ENCODE results near the gene NMNAT2. TPM values are rescaled to one million over a fixed set of nuclear protein-coding genes. Genes with fewer than 3 reads are reported as not detected.
"Not testable (repeated sequence)": the region's sequence is repeated elsewhere in the genome, so short reads cannot be mapped to it uniquely, and the experiment has no call there.

Gene NMNAT2
- total RNA-seq, 1 donor from 2014 or later: not detected

DNA sequence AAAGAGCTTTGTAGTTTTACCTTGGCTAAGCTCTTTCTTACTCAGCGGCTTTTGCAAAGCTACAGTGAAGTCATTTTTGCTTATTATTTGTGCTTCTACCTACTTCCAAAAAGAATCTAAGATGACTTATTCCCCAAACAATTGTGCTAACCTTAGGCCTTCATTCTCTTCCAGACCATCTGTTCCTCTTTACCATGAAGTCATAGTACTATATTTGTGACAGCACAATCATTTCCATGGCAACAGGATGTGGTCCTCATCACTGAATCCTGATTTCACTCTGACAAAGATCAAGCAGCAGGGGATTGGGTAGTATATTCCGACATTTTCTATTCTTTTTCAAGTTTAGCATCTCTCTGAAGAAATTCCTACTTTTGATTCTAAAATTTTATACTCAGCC lies 24.8 kb upstream of the NMNAT2 start:
- H3K27ac Mint-ChIP-seq: no peak overlapping the region
- DNase-seq (ENCODE audit: low spot score): no peak
- no peak overlapping the region for H3K4me3 Mint-ChIP-seq (ENCODE audit: low read depth)
- no peaks in the 10 kb centered on the region for H3K9me3 Mint-ChIP-seq
- no peaks in the 10 kb centered on the region for H3K36me3 Mint-ChIP-seq (ENCODE audit: low read depth)
- no peaks in the 10 kb centered on the region for H3K4me1 Mint-ChIP-seq (ENCODE audit: low read depth)
- H3K27me3 Mint-ChIP-seq (ENCODE audit: low read depth): peaks cover 20% of the 10 kb centered on the region
- intact Hi-C loops (cut with micrococcal nuclease): no loop called here

DNA sequence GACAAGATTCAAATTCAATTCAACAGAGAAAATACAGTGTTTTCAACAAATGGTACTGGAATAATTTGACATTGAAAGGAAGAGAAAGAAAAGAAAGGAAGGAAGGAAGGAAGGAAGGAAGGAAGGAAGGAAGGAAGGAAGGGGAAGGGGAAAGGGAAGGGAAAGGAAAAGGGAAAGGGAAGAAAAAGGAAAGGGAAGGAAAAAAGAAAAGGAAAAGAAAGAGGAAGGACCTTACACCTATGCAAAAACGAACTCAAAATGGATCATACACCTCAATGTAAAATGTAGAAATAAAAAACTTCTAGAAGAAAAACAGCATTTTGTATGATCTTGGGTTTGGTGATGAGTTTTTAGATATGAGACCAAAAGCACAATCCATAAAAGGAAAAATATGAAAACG lies 19.9 kb upstream of the NMNAT2 start:
- H3K36me3 Mint-ChIP-seq (ENCODE audit: low read depth): no peaks in the 10 kb centered on the region
- no peaks in the 10 kb centered on the region for H3K4me1 Mint-ChIP-seq (ENCODE audit: low read depth)
- DNase-seq (ENCODE audit: low spot score): no peak
- intact Hi-C loops (cut with micrococcal nuclease): no loop called here
- no peak overlapping the region for H3K4me3 Mint-ChIP-seq (ENCODE audit: low read depth)
- H3K9me3 Mint-ChIP-seq: no peaks in the 10 kb centered on the region
- no peak overlapping the region for H3K27ac Mint-ChIP-seq
- H3K27me3 Mint-ChIP-seq (ENCODE audit: low read depth): peaks cover 22% of the 10 kb centered on the region

DNA sequence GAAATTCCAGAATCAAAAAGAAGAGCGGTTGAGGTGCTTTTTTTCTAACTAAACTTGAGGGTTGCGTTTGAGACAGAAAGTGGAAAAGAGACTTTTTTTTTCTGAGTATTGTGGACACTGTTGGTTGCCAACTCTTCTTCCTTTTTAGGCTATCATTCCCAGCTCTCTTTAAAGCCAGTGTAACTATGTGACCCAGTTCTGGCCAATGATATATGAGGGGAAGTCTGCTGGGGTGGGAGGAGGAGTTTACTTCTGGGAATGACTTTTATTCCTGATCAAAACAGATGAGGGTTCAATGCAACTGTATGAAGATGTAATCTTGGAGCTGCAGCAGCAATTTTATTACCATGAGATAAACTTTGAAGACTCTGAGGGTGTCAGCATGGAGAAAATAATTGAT lies 17.3 kb upstream of the NMNAT2 start:
- DNase-seq (ENCODE audit: low spot score): no peak
- no peak overlapping the region for H3K4me3 Mint-ChIP-seq (ENCODE audit: low read depth)
- no peaks in the 10 kb centered on the region for H3K36me3 Mint-ChIP-seq (ENCODE audit: low read depth)
- intact Hi-C loops (cut with micrococcal nuclease): no loop called here
- H3K27ac Mint-ChIP-seq: no peak overlapping the region
- H3K9me3 Mint-ChIP-seq: no peaks in the 10 kb centered on the region
- H3K27me3 Mint-ChIP-seq (ENCODE audit: low read depth): peaks cover 10% of the 10 kb centered on the region
- no peaks in the 10 kb centered on the region for H3K4me1 Mint-ChIP-seq (ENCODE audit: low read depth)

DNA sequence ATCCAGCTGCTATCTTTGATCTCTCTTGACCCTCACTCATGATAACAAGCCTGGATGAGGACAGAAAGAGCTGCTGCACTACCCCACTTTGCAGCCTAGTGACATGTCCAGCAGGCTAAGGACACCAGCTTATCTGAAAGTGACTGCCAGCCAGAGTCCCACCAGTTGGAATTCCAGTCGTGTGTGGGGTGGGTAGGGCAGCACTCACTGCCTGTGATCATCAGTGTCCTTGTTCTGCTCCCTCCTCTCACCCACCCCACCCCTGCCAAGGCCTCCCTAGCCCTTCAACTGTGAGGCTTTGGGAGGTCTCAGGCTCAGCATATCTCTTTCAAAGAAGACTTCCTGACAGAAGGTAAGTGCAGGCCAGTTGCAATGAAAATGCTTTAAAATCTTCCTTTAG lies 15.5 kb upstream of the NMNAT2 start:
- Mint-ChIP-seq H3K9me3 (no peaks in the 10 kb centered on the region), H3K27ac (no peak overlapping the region), H3K4me1 (ENCODE audit: low read depth) (no peaks in the 10 kb centered on the region), H3K27me3 (ENCODE audit: low read depth) (peaks cover 22% of the 10 kb centered on the region), H3K36me3 (ENCODE audit: low read depth) (no peaks in the 10 kb centered on the region), H3K4me3 (ENCODE audit: low read depth) (no peak overlapping the region)
- DNase-seq (ENCODE audit: low spot score): no peak
- intact Hi-C loops (cut with micrococcal nuclease): no loop called here

DNA sequence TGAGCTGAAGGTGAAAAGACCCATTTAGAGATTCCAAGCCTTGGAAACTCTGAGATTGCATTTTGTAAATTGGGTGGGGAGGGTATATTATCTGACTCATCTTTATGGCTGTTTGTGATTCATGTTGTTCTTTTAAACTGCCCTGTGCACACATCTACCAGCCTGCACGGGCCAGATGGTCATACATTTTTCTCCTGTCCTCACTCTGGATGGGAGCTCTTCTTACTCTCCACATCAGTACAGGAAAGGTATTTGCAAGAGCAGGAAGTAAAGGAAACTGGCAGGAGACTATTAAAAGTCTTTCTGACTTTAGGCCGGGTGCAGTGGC lies 14.3 kb upstream of the NMNAT2 start:
- H3K9me3 Mint-ChIP-seq: no peaks in the 10 kb centered on the region
- no peak overlapping the region for H3K4me3 Mint-ChIP-seq (ENCODE audit: low read depth)
- H3K27me3 Mint-ChIP-seq (ENCODE audit: low read depth): peaks cover 20% of the 10 kb centered on the region
- intact Hi-C loops (cut with micrococcal nuclease): no loop called here
- no peak overlapping the region for H3K27ac Mint-ChIP-seq
- DNase-seq (ENCODE audit: low spot score): no peak
- H3K36me3 Mint-ChIP-seq (ENCODE audit: low read depth): no peaks in the 10 kb centered on the region
- no peaks in the 10 kb centered on the region for H3K4me1 Mint-ChIP-seq (ENCODE audit: low read depth)

DNA sequence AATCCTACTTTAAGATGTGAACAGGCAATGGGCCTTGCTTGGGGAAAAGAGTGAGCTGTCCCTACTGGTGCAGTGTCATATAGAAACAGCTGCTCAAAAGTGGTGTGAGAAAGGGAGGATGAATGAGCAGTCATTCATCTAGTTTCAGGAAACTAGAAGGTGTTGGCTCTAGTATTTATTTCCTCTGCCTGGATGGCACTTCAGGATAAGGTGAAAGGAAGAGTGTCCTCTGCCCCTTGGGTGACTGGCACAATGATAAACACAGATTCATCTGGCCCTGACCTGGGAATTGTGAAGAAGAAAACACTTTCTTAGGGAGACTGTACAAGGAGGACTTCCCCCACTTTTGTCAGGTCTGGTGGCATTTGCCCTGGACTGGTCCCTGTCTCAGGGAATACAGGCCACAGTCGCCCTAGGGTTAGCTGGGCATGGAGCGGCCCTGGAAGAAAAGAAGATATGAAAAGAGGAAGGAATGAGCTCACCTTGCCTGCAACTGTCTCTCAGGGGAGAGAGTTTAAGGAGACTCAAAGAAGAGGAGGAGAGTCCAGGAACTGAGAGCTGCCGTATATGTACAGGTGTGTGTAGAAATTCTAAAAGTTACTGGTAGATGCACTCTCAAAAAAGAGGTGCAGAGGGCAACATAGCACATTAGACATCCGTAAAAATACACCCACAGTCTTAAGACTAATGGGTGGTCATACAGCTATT lies 13.8 kb upstream of the NMNAT2 start:
- DNase-seq (ENCODE audit: low spot score): no peak
- Mint-ChIP-seq H3K4me1 (ENCODE audit: low read depth) (no peaks in the 10 kb centered on the region), H3K9me3 (no peaks in the 10 kb centered on the region), H3K27me3 (ENCODE audit: low read depth) (peaks cover 20% of the 10 kb centered on the region), H3K4me3 (ENCODE audit: low read depth) (no peak overlapping the region), H3K27ac (no peak overlapping the region), H3K36me3 (ENCODE audit: low read depth) (no peaks in the 10 kb centered on the region)
- intact Hi-C loops (cut with micrococcal nuclease): no loop called here

DNA sequence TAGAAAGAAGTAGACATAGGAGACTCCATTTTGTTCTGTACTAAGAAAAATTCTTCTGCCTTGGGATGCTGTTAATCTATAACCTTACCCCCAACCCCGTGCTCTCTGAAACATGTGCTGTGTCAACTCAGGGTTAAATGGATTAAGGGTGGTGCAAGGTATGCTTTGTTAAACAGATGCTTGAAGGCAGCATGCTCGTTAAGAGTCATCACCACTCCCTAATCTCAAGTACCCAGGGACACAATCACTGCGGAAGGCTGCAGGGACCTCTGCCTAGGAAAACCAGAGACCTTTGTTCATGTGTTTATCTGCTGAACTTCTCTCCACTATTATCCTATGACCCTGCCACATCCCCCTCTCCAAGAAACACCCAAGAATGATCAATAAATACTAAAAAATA lies 9.4 kb upstream of the NMNAT2 start:
- H3K27me3 Mint-ChIP-seq (ENCODE audit: low read depth): peaks cover 15% of the 10 kb centered on the region
- intact Hi-C loops (cut with micrococcal nuclease); DNase-seq (ENCODE audit: low spot score); H3K9me3 Mint-ChIP-seq; H3K4me1 Mint-ChIP-seq (ENCODE audit: low read depth); H3K27ac Mint-ChIP-seq; H3K36me3 Mint-ChIP-seq (ENCODE audit: low read depth); H3K4me3 Mint-ChIP-seq (ENCODE audit: low read depth): not testable (repeated sequence)

DNA sequence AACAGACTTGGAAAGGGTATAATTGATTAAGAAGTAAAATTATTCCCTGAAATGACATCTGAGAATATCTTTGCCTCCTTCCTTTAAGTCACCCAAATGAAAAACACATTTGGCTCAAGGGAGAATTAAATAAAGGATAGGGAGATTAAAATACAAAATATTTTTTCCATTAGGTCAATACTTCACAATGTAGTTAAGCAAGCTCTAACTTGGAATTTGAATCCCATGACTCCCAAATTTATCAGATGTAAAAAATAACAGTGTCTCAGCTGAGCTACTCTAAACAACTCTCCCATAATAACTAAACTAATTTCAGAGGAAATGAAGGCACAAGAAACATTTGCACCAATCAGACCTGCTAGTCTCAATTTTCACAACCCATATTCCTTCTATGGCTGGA lies 6.5 kb upstream of the NMNAT2 start:
- no peaks in the 10 kb centered on the region for H3K9me3 Mint-ChIP-seq
- no peaks in the 10 kb centered on the region for H3K36me3 Mint-ChIP-seq (ENCODE audit: low read depth)
- H3K27me3 Mint-ChIP-seq (ENCODE audit: low read depth): peaks cover 14% of the 10 kb centered on the region
- no peaks in the 10 kb centered on the region for H3K4me1 Mint-ChIP-seq (ENCODE audit: low read depth)
- no peak for DNase-seq (ENCODE audit: low spot score)
- no peak overlapping the region for H3K27ac Mint-ChIP-seq
- intact Hi-C loops (cut with micrococcal nuclease): no loop called here
- no peak overlapping the region for H3K4me3 Mint-ChIP-seq (ENCODE audit: low read depth)

DNA sequence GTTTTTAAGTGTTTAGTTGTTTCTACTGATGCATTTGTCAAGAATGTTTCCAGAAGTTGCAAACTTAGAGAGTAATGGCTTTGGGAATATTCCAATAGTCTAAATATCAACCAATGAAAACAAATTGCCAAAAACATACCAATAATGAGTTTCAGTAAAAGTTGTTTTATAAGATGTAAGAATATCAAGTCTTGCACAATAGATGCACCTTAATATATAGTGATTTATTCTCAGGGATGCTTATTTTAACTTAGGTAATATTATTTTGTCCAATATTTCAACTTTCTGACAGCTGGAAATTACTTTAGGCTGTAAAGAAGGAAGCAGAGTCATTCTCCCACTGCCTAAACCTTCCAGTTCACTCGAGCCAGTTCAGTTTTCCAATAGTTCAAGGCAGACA lies 5.4 kb upstream of the NMNAT2 start:
- no peak for DNase-seq (ENCODE audit: low spot score)
- peaks cover 17% of the 10 kb centered on the region for H3K27me3 Mint-ChIP-seq (ENCODE audit: low read depth)
- intact Hi-C loops (cut with micrococcal nuclease): no loop called here
- H3K9me3 Mint-ChIP-seq: no peaks in the 10 kb centered on the region
- peaks cover under 1% of the 10 kb centered on the region for H3K4me1 Mint-ChIP-seq (ENCODE audit: low read depth)
- no peak overlapping the region for H3K27ac Mint-ChIP-seq
- H3K4me3 Mint-ChIP-seq (ENCODE audit: low read depth): no peak overlapping the region
- no peaks in the 10 kb centered on the region for H3K36me3 Mint-ChIP-seq (ENCODE audit: low read depth)

DNA sequence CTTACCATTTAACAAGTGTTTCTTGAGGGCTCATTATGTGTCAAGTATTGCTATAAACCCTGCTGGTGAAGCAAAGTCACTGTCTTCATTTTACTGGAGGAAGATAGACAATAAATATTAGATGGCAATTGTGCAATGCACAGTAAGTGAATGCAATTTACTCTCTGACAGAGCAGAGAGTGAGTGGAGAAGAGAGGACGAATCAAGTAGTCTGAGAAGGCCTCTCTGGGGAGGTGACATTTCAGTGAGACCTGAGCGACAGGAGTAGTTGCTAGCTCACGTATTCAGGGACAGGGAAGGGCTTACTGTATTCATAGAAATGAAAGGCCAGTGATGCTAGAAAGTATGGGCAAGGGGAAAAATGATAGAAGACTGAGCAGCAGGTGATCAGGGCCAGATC lies 1.2 kb upstream of the NMNAT2 start:
- Mint-ChIP-seq H3K9me3 (no peaks in the 10 kb centered on the region), H3K4me3 (ENCODE audit: low read depth) (no peak overlapping the region), H3K27ac (no peak overlapping the region), H3K36me3 (ENCODE audit: low read depth) (no peaks in the 10 kb centered on the region), H3K27me3 (ENCODE audit: low read depth) (peaks cover 48% of the 10 kb centered on the region), H3K4me1 (ENCODE audit: low read depth) (peaks cover 15% of the 10 kb centered on the region)
- no peak for DNase-seq (ENCODE audit: low spot score)
- intact Hi-C loops (cut with micrococcal nuclease): no loop called here

DNA sequence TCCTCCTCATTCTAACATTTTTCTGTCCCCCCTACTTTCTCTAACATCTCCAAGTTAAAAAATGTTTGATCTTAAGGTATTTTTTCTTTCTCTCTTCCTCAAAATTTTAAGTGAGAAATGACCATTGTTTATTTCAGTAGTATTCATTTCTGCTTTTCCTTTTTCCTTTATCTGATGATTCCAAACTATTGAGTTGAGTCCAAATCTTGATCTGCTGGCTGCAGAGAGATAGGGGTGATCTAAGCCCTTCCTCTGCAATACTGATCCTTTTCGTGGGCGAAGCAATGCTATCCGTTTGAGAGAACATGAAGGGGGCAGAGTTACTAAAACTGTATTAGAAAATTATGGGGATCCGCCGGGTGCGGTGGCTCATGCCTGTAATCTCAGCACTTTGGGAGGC lies 516 bp upstream of the NMNAT2 start:
- intact Hi-C loops (cut with micrococcal nuclease): no loop called here
- Mint-ChIP-seq H3K4me3 (ENCODE audit: low read depth) (no peak overlapping the region), H3K27ac (no peak overlapping the region), H3K27me3 (ENCODE audit: low read depth) (peaks cover 54% of the 10 kb centered on the region), H3K9me3 (no peaks in the 10 kb centered on the region), H3K36me3 (ENCODE audit: low read depth) (no peaks in the 10 kb centered on the region), H3K4me1 (ENCODE audit: low read depth) (peaks cover 15% of the 10 kb centered on the region)
- no peak for DNase-seq (ENCODE audit: low spot score)

DNA sequence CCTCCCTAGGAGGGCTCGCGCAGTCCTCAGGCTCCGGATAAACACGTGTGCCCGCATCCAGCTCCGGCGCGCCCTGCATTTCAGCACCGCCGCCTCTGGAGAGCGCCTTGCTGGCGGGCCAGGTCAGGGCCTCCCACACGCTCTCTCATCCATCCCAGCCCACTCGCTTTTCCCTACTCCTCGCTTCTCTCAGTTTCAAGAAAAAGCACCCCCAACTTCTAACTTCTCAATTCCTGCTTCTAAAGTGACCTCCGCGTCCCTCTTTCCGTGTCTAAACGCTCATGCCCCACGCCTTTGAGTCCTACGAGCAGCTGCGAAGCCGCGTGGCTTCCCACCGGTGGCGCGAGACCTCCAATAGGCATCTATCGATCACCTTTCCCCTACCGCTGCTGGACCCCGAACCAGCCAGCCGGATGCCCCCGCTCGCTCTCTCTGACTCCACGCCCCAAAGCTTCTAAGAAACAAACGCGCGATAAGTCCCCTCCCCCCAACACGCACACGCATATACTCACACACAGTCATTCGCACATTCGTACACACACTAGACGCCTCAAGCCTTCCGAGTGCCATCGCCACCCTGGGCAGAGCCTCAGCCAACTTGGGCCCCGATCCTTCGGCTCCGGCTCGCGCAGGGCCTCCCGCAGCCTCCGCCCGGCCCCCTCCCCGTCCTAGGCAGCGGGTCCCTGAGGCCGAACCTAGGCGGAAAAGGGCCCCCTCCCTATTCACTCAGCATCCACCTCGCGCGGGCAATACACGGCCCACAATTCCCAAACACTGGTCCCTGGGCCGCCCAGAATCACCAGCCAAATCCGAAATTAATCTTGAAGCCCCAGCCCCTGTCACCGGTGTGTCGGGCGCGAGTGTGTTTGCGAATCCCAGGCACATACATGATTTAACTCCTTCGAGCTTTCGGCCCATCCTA lies 1.1 kb downstream of the NMNAT2 start:
- Mint-ChIP-seq H3K27ac (no peak overlapping the region), H3K27me3 (ENCODE audit: low read depth) (peaks cover 54% of the 10 kb centered on the region), H3K4me1 (ENCODE audit: low read depth) (peaks cover 15% of the 10 kb centered on the region), H3K4me3 (ENCODE audit: low read depth) (no peak overlapping the region), H3K9me3 (no peaks in the 10 kb centered on the region), H3K36me3 (ENCODE audit: low read depth) (no peaks in the 10 kb centered on the region)
- DNase-seq (ENCODE audit: low spot score): peak; percentile 26
- intact Hi-C loops (cut with micrococcal nuclease): no loop called here

DNA sequence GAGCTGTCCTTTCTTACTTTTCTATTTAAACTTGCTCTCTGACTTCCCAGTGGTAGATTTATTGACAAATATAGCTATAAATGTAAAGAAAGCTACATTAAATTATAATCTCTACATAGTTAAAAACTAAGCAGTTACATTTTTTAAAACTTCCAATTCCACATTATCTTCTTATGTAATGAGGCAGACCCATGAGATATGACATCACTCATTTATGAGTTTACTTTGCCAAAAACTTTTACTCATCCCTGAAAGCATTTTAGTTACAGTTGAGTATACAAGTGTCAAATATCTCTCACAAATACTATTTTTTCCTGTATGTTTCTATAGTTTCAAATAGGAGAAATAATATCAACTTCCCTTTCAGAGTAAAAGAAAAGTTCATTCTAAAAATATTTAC lies 3.8 kb downstream of the NMNAT2 start:
- DNase-seq (ENCODE audit: low spot score): no peak
- Mint-ChIP-seq H3K4me1 (ENCODE audit: low read depth) (peaks cover 15% of the 10 kb centered on the region), H3K4me3 (ENCODE audit: low read depth) (no peak overlapping the region), H3K9me3 (no peaks in the 10 kb centered on the region), H3K27me3 (ENCODE audit: low read depth) (peaks cover 48% of the 10 kb centered on the region), H3K27ac (no peak overlapping the region), H3K36me3 (ENCODE audit: low read depth) (no peaks in the 10 kb centered on the region)
- intact Hi-C loops (cut with micrococcal nuclease): no loop called here
